HepG2 (cell line): ENCODE data around the gene POLDIP3.

Experiments used
- ATF1 ChIP-seq: IDR thresholded peaks from 2 replicates; pipeline ENCODE4 v1.6.1; 2016; ENCODE audit warnings: mild to moderate bottlenecking, control low read depth
- ISX ChIP-seq: sonication (generic); formaldehyde crosslinking; conservative IDR thresholded peaks from 2 replicates; pipeline ENCODE4 v1.5.0; 2020; ENCODE audit warnings: missing genetic modification reagents
- REPIN1 ChIP-seq: sonication (generic); formaldehyde crosslinking; IDR thresholded peaks from 2 replicates; pipeline ENCODE4 v1.8.0; 2022; ENCODE audit warnings: missing genetic modification reagents, low read depth, mild to moderate bottlenecking, borderline replicate concordance
- THAP11 ChIP-seq: IDR thresholded peaks from 2 replicates; pipeline ENCODE4 v1.6.1; 2016; ENCODE audit warnings: missing biosample characterization, missing genetic modification reagents
- ZFP41 ChIP-seq: sonication (generic); formaldehyde crosslinking; IDR thresholded peaks from 2 replicates; pipeline ENCODE4 v1.4.0; 2020; ENCODE audit warnings: mild to moderate bottlenecking, missing genetic modification reagents, borderline replicate concordance
- ZNF121 ChIP-seq: sonication (generic); formaldehyde crosslinking; IDR thresholded peaks from 2 replicates; pipeline ENCODE4 v1.5.0; 2020; ENCODE audit warnings: mild to moderate bottlenecking, missing genetic modification reagents
- ZNF546 ChIP-seq: sonication (generic); formaldehyde crosslinking; conservative IDR thresholded peaks from 2 replicates; pipeline ENCODE4 v1.8.1; 2023; ENCODE audit warnings: mild to moderate bottlenecking, missing genetic modification reagents
- ZSCAN21 ChIP-seq: sonication (generic); formaldehyde crosslinking; IDR thresholded peaks from 2 replicates; pipeline ENCODE4 v1.8.0; 2022; ENCODE audit warnings: mild to moderate bottlenecking, missing genetic modification reagents, moderate library complexity, borderline replicate concordance

DNA sequence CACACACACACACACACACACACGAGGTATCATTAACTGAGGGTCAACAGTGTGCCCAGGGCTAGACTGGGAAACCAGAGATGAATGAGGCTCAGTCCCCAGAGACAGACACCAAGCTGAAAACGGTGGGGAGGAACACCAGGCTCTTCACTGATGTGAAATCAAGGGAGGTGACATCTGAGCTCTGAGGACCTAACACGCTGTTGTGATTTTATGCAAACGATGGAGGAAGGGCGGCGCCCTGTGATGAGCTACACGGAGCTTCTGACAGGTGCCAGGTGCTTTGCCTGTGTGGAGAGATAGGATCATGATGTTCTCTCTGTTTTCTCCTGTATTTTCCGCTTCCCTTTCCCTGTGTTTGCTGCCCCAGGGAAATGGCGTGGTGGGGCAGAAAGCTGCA is 41.0 kb upstream of the POLDIP3 start:
- TF ChIP-seq ZSCAN21 (CRISPR knock-in tag) (no peak), REPIN1 (CRISPR knock-in tag) (no peak), ZFP41 (CRISPR knock-in tag) (no peak), THAP11 (CRISPR knock-in tag) (no peak), ZNF546 (CRISPR knock-in tag) (no peak), ISX (no peak), ATF1 (CRISPR knock-in tag) (no peak), ZNF121 (CRISPR knock-in tag) (no peak)
